ENCODE results near the gene RTRAF.

The RTRAF gene

GRCh38 chr14:51989293-51990234, at the start of gene RTRAF:
RTRAF (plus strand) TSS chr14:51989546; CDS start chr14:51989640, 94 bp downstream.
- DNase-seq: peak; percentile 79 to 88 (median 82)

- DNase-seq: no peak
Observed at GRCh38 chr14:51939755-51940301, 49.5 kb upstream of the RTRAF start.

GRCh38 chr14:51942971-51943370, 46.4 kb upstream of the RTRAF start:
- no peak for DNase-seq

GRCh38 chr14:51950007-51950406, 39.3 kb upstream of the RTRAF start:
- DNase-seq: no peak

GRCh38 chr14:51951656-51952055, 37.7 kb upstream of the RTRAF start:
- DNase-seq: no peak

- no peak for DNase-seq
Observed at GRCh38 chr14:51954031-51954430, 35.3 kb upstream of the RTRAF start.

GRCh38 chr14:51954657-51955056, 34.7 kb upstream of the RTRAF start:
- no peak for DNase-seq

GRCh38 chr14:51957950-51958349, 31.4 kb upstream of the RTRAF start:
- no peak for DNase-seq

GRCh38 chr14:51959928-51960327, 29.4 kb upstream of the RTRAF start:
- DNase-seq: no peak

- no peak for DNase-seq
Observed at GRCh38 chr14:51960866-51961265, 28.5 kb upstream of the RTRAF start.

- no peak for DNase-seq
Observed at GRCh38 chr14:51962711-51963110, 26.6 kb upstream of the RTRAF start.

- DNase-seq: no peak
Observed at GRCh38 chr14:51963286-51963685, 26.1 kb upstream of the RTRAF start.

GRCh38 chr14:51967521-51967920, 21.8 kb upstream of the RTRAF start:
- no peak for DNase-seq

- no peak for DNase-seq
Observed at GRCh38 chr14:51969852-51970540, 19.4 kb upstream of the RTRAF start.

GRCh38 chr14:51972566-51972965, 16.8 kb upstream of the RTRAF start:
- DNase-seq: no peak

- DNase-seq: no peak
Observed at GRCh38 chr14:51977075-51977474, 12.3 kb upstream of the RTRAF start.

GRCh38 chr14:51978681-51979085, 10.7 kb upstream of the RTRAF start:
- no peak for DNase-seq

GRCh38 chr14:51979088-51979709, 10.1 kb upstream of the RTRAF start:
- DNase-seq: peak; percentile 45 to 77 (median 69)

GRCh38 chr14:51981218-51981854, 8.0 kb upstream of the RTRAF start:
- DNase-seq: no peak

- DNase-seq: no peak
Observed at GRCh38 chr14:51988221-51988620, 1.1 kb upstream of the RTRAF start.

GRCh38 chr14:51990488-51990887, 1.1 kb downstream of the RTRAF start:
- no peak for DNase-seq

GRCh38 chr14:51993285-51993920, 4.1 kb downstream of the RTRAF start:
- DNase-seq: no peak

Data from activated naive CD4-positive, alpha-beta T cell (primary cell).